HEK293 (cell line): ENCODE data around the gene SAMD11.

Source experiments
- CTCF ChIA-PET: fragments of 350-600 bp; formaldehyde crosslinking; extraction: SDS; loops from one replicate; lab custom pipeline; 2021; ENCODE audit warnings: antibody characterized with exemption; lab: Yijun Ruan, JAX
- POLR2A ChIA-PET: fragments of 300-600 bp; formaldehyde crosslinking; extraction: SDS; loops from one replicate; lab custom pipeline; 2020; ENCODE audit warnings: antibody characterized with exemption, inconsistent platforms; lab: Yijun Ruan, JAX
- H3K27ac ChIP-seq: fragments of 200-500 bp; sonication (Bioruptor generic); 2 replicates; pipeline ENCODE4 v1.5.1; 2014; ENCODE audit warnings: low read depth, low read length, control low read depth, inconsistent platforms; ENCODE audit errors: extremely low read depth
- H3K36me3 ChIP-seq, 2 experiments: fragments of 200-500 bp in 1 of 2; sonication (Bioruptor generic) in 1 of 2; 1 replicate in 1 of 2; 2 replicates in 1 of 2; pipeline ENCODE4 v1.5.1; 2014 to 2017; ENCODE audit warnings: inconsistent platforms in 2 of 2, low read length in 2 of 2; ENCODE audit not compliant: control insufficient read depth in 2 of 2, insufficient read depth in 1 of 2
- H3K4me1 ChIP-seq: fragments of 200-500 bp; sonication (Bioruptor generic); 2 replicates; pipeline ENCODE4 v1.5.1; 2014; ENCODE audit warnings: mild to moderate bottlenecking, low read length, inconsistent platforms; ENCODE audit not compliant: control insufficient read depth, insufficient read depth
- H3K4me3 ChIP-seq: 2 replicates; pipeline ENCODE4 v1.5.1; 2011; ENCODE audit warnings: low read depth, mild to moderate bottlenecking, control low read depth, low read length, moderate library complexity
- H3K9me3 ChIP-seq: fragments of 200-500 bp; sonication (Bioruptor generic); 2 replicates; pipeline ENCODE4 v1.5.1; 2014; ENCODE audit warnings: low read depth, low read length, inconsistent platforms; ENCODE audit not compliant: control insufficient read depth, insufficient read depth
- BCL11B ChIP-seq: fragments of 450-650 bp; formaldehyde crosslinking; IDR thresholded peaks from 2 replicates; pipeline ENCODE4 v1.5.1; 2016; ENCODE audit warnings: low read depth, missing biosample characterization, missing genetic modification characterization
- GLIS2 ChIP-seq: fragments of 450-650 bp; formaldehyde crosslinking; IDR thresholded peaks from 2 replicates; pipeline ENCODE4 v1.5.1; 2016; ENCODE audit warnings: missing biosample characterization, missing genetic modification characterization
- HOXA7 ChIP-seq: sonication (generic); formaldehyde crosslinking; IDR thresholded peaks from 2 replicates; pipeline ENCODE4 v1.8.1; 2022; ENCODE audit warnings: missing genetic modification reagents, borderline replicate concordance
- RBAK ChIP-seq: fragments of 450-650 bp; formaldehyde crosslinking; IDR thresholded peaks from 2 replicates; pipeline ENCODE4 v1.5.1; 2016; ENCODE audit warnings: missing biosample characterization, missing genetic modification characterization
- ZBTB20 ChIP-seq: fragments of 450-650 bp; formaldehyde crosslinking; IDR thresholded peaks from 2 replicates; pipeline ENCODE4 v1.5.1; 2016; ENCODE audit warnings: missing biosample characterization, missing genetic modification characterization
- ZBTB7A ChIP-seq: fragments of 450-650 bp; formaldehyde crosslinking; IDR thresholded peaks from 2 replicates; pipeline ENCODE4 v1.5.1; 2016; ENCODE audit warnings: low read depth, missing biosample characterization, missing genetic modification characterization
- ZNF132 ChIP-seq: fragments of 450-650 bp; formaldehyde crosslinking; IDR thresholded peaks from 2 replicates; pipeline ENCODE4 v1.5.1; 2017; ENCODE audit warnings: missing biosample characterization, missing genetic modification characterization, borderline replicate concordance
- ZNF2 ChIP-seq: fragments of 450-650 bp; formaldehyde crosslinking; IDR thresholded peaks from 2 replicates; pipeline ENCODE4 v1.5.1; 2016; ENCODE audit warnings: missing biosample characterization, missing genetic modification characterization
- ZNF23 ChIP-seq: fragments of 450-650 bp; formaldehyde crosslinking; IDR thresholded peaks from 2 replicates; pipeline ENCODE4 v1.5.1; 2016; ENCODE audit warnings: missing biosample characterization, missing genetic modification characterization, borderline replicate concordance
- ZNF274 ChIP-seq, 2 experiments: fragments of 200-500 bp in 1 of 2; fragments of 450-650 bp in 1 of 2; sonication (Bioruptor generic) in 1 of 2; formaldehyde crosslinking in 1 of 2; IDR thresholded peaks; 2 replicates each; pipeline versions ENCODE4 v1.5.1 to v1.6.1; 2014 to 2016; ENCODE audit warnings: borderline replicate concordance in 1 of 2, inconsistent platforms in 1 of 2, low read length in 1 of 2, missing biosample characterization in 1 of 2, missing genetic modification characterization in 1 of 2
- ZNF341 ChIP-seq: fragments of 450-650 bp; formaldehyde crosslinking; IDR thresholded peaks from 2 replicates; pipeline ENCODE4; 2016; ENCODE audit warnings: low read depth, missing biosample characterization, missing genetic modification characterization
- ZNF362 ChIP-seq: fragments of 450-650 bp; formaldehyde crosslinking; IDR thresholded peaks from 2 replicates; pipeline ENCODE4 v1.5.1; 2016; ENCODE audit warnings: missing biosample characterization, missing genetic modification characterization
- ZNF391 ChIP-seq: fragments of 450-650 bp; formaldehyde crosslinking; IDR thresholded peaks from 2 replicates; pipeline ENCODE4 v1.5.1; 2016; ENCODE audit warnings: low read depth, missing biosample characterization, missing genetic modification characterization, borderline replicate concordance
- ZNF510 ChIP-seq: fragments of 450-650 bp; formaldehyde crosslinking; IDR thresholded peaks from 2 replicates; pipeline ENCODE4 v1.5.1; 2018; ENCODE audit warnings: mild to moderate bottlenecking, missing genetic modification characterization, missing biosample characterization; ENCODE audit not compliant: insufficient replicate concordance
- ZNF580 ChIP-seq: fragments of 450-650 bp; formaldehyde crosslinking; IDR thresholded peaks from 2 replicates; pipeline ENCODE4 v1.5.1; 2016; ENCODE audit warnings: missing biosample characterization, missing genetic modification characterization
- ZNF610 ChIP-seq: fragments of 450-650 bp; formaldehyde crosslinking; IDR thresholded peaks from 2 replicates; pipeline ENCODE4 v1.5.1; 2016; ENCODE audit warnings: missing biosample characterization, missing genetic modification characterization, borderline replicate concordance
- ZNF747 ChIP-seq: fragments of 450-650 bp; formaldehyde crosslinking; IDR thresholded peaks from 2 replicates; pipeline ENCODE4 v1.5.1; 2016; ENCODE audit warnings: missing biosample characterization, missing genetic modification characterization
- ZNF791 ChIP-seq: fragments of 450-650 bp; formaldehyde crosslinking; IDR thresholded peaks from 2 replicates; pipeline ENCODE4 v1.5.1; 2016; ENCODE audit warnings: missing biosample characterization, missing genetic modification characterization
- ZSCAN23 ChIP-seq: fragments of 450-650 bp; formaldehyde crosslinking; IDR thresholded peaks from 2 replicates; pipeline ENCODE4 v1.5.1; 2016; ENCODE audit warnings: missing biosample characterization, missing genetic modification characterization
- ZSCAN5A ChIP-seq: fragments of 450-650 bp; formaldehyde crosslinking; IDR thresholded peaks from 2 replicates; pipeline ENCODE4 v1.5.1; 2016; ENCODE audit warnings: missing biosample characterization, missing genetic modification characterization

SAMD11 gene

GRCh38 chr1:907611-908451, 15.9 kb upstream of the SAMD11 start (continued):
- TF ChIP-seq ZNF274 (IDR thresholded peaks at IDR 0.05; ENCODE audit: low read length) (no peak), ZNF274 (tag by site-specific recombination; IDR thresholded peaks at IDR 0.05; ENCODE audit: borderline replicate concordance) (no peak), ZNF791 (tag by site-specific recombination) (no peak), BCL11B (tag by site-specific recombination) (no peak), ZBTB20 (tag by site-specific recombination) (no peak), ZNF362 (tag by site-specific recombination) (no peak), HOXA7 (CRISPR knock-in tag) (no peak), ZSCAN5A (tag by site-specific recombination) (no peak), ZSCAN23 (no peak), ZNF391 (tag by site-specific recombination) (no peak)

DNA sequence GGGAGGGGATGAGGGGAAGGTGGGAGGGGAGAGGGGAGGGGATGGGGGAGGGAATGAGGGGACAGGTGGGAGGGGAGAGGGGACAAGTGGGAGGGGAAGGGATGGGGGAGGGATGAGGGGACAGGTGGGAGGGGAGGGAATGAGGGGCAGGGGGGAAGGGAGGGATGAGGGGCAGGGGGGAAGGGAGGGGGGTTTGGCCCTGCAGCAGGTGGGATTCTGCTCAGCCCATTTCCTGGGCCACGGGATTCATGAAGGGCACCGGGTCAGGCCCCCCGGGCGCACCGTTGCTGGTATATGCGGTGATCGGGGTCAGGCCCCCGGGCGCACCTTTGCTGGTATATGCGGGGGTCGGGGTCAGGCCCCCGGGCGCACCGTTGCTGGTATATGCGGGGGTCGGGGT, 15.1 kb upstream of the SAMD11 start:
- no peaks in the 10 kb centered on the region for H3K9me3 ChIP-seq
- no peak overlapping the region for H3K27ac ChIP-seq
- CTCF ChIA-PET, result interaction anchor here (1.2 kb wide), 1 partner anchor 39 kb away, joined by 3 read pairs; no protein-coding TSS in a partner anchor
- no peaks in the 10 kb centered on the region for H3K36me3 ChIP-seq
- POLR2A ChIA-PET, result no interaction called here
- peaks cover 19% of the 10 kb centered on the region for H3K4me1 ChIP-seq
- no peak overlapping the region for H3K4me3 ChIP-seq
- TF ChIP-seq RBAK, result no peak
- TF ChIP-seq, all 188 proteins: peak for 0

DNA sequence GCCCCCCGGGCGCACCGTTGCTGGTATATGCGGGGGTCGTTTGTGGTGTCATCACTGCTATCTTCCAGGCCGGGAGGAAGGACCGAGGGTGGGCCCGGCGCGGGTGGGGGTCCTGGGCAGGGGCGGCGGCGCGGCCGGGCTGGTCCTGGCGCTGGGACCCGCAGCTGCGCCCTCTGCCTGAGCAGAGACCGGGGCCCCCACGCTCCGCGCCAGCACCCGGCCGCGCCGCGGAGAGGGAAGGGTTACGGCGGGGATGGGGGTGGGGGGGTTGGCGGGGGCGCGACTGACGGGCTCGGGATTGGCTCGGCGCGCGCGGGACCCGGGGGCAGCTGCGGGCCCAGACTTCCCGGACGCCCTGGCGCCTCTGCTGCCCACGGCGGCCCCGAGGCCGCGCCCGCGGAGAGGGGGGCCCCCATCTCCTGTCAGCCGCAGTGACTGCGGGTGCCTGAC, 13.8 kb upstream of the SAMD11 start:
- CTCF ChIA-PET, result interaction anchor here (0.9 kb wide), 1 partner anchor 42 kb away, joined by 4 read pairs; no protein-coding TSS in a partner anchor
- H3K4me3 ChIP-seq, result no peak overlapping the region
- POLR2A ChIA-PET, result no interaction called here
- peaks cover 19% of the 10 kb centered on the region for H3K4me1 ChIP-seq
- TF ChIP-seq GLIS2 (no peak), ZNF132 (no peak), ZNF747 (tag by site-specific recombination) (no peak), ZNF510 (no peak), ZNF341 (tag by site-specific recombination) (no peak), ZNF2 (tag by site-specific recombination) (no peak), ZNF580 (no peak), ZBTB7A (no peak), ZNF23 (tag by site-specific recombination) (no peak), ZNF610 (tag by site-specific recombination) (no peak)
- H3K9me3 ChIP-seq, result no peaks in the 10 kb centered on the region
- no peaks in the 10 kb centered on the region for H3K36me3 ChIP-seq
- no peak overlapping the region; the same call in 1 of the 2 replicates for H3K27ac ChIP-seq
